GM21526 (cell line): ENCODE measurements around the gene CYP2D6.

Experiments used
- ATAC-seq: cut with Tn5 transposase; IDR thresholded peaks from one replicate; pipeline ENCODE4 v1.9.1; 2021; ENCODE audit warnings: moderate library complexity; ENCODE audit not compliant: unreplicated experiment, low FRiP score

CYP2D6 gene

GRCh38 chr22:42091455-42091782 is 39.2 kb downstream of the CYP2D6 start:
- peak; percentile 3 for ATAC-seq

GRCh38 chr22:42090596-42091454 is 39.8 kb downstream of the CYP2D6 start, which contains the start of gene NDUFA6:
TSS of gene NDUFA6 (minus strand) at chr22:42090772. CDS start at chr22:42090744, 28 bp downstream.
- ATAC-seq: peak; percentile 84

- ATAC-seq: no peak
These were observed 44.6 kb downstream of the CYP2D6 start for GRCh38 chr22:42086051-42086450.

GRCh38 chr22:42084874-42085273 is 45.7 kb downstream of the CYP2D6 start:
- ATAC-seq: no peak

GRCh38 chr22:42083119-42083518 is 47.5 kb downstream of the CYP2D6 start:
- no peak for ATAC-seq

- no peak for ATAC-seq
These were observed 50.3 kb downstream of the CYP2D6 start for GRCh38 chr22:42080287-42080686.

- peak; percentile 72 for ATAC-seq
These were observed 51.0 kb downstream of the CYP2D6 start, which contains the start of gene SMDT1 for GRCh38 chr22:42079319-42080251. TSS of gene SMDT1 (plus strand) at chr22:42079700. CDS start at chr22:42079769, 69 bp downstream.

GRCh38 chr22:42078469-42079318 is 51.9 kb downstream of the CYP2D6 start:
- peak; percentile 7 for ATAC-seq

- ATAC-seq: no peak
These were observed 53.0 kb downstream of the CYP2D6 start for GRCh38 chr22:42077486-42078125.

- no peak for ATAC-seq
These were observed 53.7 kb downstream of the CYP2D6 start for GRCh38 chr22:42076764-42077485.
